SK-N-SH treated with all-trans-retinoic acid at 6 μM for 48 hours (cell line): Measurements from ENCODE around the gene CNIH2.

Experiments used
- ESRRG ChIP-seq: fragments of 250-450 bp; sonication (Bioruptor Pico); IDR thresholded peaks from 2 replicates; pipeline ENCODE4 v1.6.1; 2021; ENCODE audit warnings: mild to moderate bottlenecking
- GLIS3 ChIP-seq: fragments of 250-450 bp; sonication (Bioruptor Pico); IDR thresholded peaks from 2 replicates; pipeline ENCODE4 v1.5.0; 2020; ENCODE audit warnings: mild to moderate bottlenecking, moderate library complexity
- ZNF565 ChIP-seq: fragments of 450-650 bp; formaldehyde crosslinking; conservative IDR thresholded peaks from 2 replicates; pipeline ENCODE4 v1.5.0; 2020; ENCODE audit warnings: low read depth, mild to moderate bottlenecking, moderate library complexity
- TF ChIP-seq, protein P1 (sequence below): fragments of 250-450 bp; sonication (Bioruptor Pico); IDR thresholded peaks from 2 replicates; pipeline ENCODE4 v1.5.0; 2020; ENCODE audit warnings: mild to moderate bottlenecking, moderate library complexity
- TF ChIP-seq, protein P2 (sequence below): fragments of 250-450 bp; sonication (Bioruptor Pico); IDR thresholded peaks from 2 replicates; pipeline ENCODE4 v1.5.1; 2021; ENCODE audit warnings: mild to moderate bottlenecking, moderate library complexity

DNA sequence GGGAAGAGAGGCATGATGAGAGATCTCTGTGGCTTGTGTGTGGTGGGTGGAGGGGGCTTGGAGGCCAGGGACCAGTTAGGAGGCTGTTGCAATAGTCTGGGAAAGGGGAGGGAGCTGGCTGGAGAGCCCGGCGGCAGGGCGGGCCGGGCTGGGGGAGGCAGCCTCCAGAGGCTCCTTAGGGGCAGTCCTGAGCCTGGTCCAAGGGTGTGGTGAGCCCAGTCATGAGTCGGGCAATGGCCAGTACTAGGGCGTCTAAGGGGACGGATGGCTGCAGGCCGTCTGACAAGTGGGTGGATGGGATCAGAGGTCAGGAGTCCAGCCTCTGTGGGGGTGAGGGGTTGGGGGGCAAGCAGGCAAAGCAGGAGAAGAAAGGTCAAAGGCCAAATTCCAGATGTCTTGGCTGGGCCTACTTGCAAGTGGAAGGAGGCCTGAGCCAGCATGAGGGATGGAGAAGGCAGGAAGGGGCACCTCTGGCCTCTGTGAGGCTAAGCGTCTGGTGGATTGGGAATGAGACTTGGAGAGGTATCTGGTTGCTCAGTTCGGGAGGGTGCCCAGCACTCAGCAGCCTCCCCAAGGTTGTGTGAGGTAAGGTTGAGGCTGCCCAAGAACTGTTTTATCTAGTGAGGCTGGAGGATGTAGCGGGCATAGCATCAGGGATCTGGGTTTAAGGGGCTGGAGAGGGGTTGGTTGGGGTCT is 44.9 kb downstream of the CNIH2 start:
- TF ChIP-seq ZNF565 (CRISPR knock-in tag) (no peak), GLIS3 (no peak), ESRRG (no peak)
- TF ChIP-seq, protein P1, sequence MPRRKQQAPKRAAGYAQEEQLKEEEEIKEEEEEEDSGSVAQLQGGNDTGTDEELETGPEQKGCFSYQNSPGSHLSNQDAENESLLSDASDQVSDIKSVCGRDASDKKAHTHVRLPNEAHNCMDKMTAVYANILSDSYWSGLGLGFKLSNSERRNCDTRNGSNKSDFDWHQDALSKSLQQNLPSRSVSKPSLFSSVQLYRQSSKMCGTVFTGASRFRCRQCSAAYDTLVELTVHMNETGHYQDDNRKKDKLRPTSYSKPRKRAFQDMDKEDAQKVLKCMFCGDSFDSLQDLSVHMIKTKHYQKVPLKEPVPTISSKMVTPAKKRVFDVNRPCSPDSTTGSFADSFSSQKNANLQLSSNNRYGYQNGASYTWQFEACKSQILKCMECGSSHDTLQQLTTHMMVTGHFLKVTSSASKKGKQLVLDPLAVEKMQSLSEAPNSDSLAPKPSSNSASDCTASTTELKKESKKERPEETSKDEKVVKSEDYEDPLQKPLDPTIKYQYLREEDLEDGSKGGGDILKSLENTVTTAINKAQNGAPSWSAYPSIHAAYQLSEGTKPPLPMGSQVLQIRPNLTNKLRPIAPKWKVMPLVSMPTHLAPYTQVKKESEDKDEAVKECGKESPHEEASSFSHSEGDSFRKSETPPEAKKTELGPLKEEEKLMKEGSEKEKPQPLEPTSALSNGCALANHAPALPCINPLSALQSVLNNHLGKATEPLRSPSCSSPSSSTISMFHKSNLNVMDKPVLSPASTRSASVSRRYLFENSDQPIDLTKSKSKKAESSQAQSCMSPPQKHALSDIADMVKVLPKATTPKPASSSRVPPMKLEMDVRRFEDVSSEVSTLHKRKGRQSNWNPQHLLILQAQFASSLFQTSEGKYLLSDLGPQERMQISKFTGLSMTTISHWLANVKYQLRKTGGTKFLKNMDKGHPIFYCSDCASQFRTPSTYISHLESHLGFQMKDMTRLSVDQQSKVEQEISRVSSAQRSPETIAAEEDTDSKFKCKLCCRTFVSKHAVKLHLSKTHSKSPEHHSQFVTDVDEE = no peak
- TF ChIP-seq, protein P2, sequence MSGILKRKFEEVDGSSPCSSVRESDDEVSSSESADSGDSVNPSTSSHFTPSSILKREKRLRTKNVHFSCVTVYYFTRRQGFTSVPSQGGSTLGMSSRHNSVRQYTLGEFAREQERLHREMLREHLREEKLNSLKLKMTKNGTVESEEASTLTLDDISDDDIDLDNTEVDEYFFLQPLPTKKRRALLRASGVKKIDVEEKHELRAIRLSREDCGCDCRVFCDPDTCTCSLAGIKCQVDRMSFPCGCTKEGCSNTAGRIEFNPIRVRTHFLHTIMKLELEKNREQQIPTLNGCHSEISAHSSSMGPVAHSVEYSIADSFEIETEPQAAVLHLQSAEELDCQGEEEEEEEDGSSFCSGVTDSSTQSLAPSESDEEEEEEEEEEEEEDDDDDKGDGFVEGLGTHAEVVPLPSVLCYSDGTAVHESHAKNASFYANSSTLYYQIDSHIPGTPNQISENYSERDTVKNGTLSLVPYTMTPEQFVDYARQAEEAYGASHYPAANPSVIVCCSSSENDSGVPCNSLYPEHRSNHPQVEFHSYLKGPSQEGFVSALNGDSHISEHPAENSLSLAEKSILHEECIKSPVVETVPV (CRISPR knock-in tag) = no peak
